Transverse colon (tissue), 4 donors: ENCODE measurements around the gene DOCK1. TPM values are rescaled to one million over a fixed set of nuclear protein-coding genes. Genes with fewer than 3 reads are reported as not detected.

Experiments used
- DNase-seq: peaks from one replicate; pipeline ENCODE4 v3.0.0-alpha.2; 2019
- H3K27ac ChIP-seq, 4 donors: fragments of 200-600 bp; sonication (generic); 2 replicates each; pipeline ENCODE4 v1.5.1; 2016 to 2018; ENCODE audit warnings: inconsistent platforms in 4 of 4
- H3K27me3 ChIP-seq: fragments of 200-600 bp; sonication (generic); 2 replicates; pipeline ENCODE4 v1.5.1; 2017; ENCODE audit warnings: inconsistent platforms
- H3K36me3 ChIP-seq, 4 donors: fragments of 200-600 bp; sonication (generic); 2 replicates each; pipeline ENCODE4 v1.5.1; 2017 to 2019; ENCODE audit warnings: inconsistent platforms in 4 of 4
- H3K4me1 ChIP-seq, 4 donors: fragments of 200-600 bp; sonication (generic); 2 replicates each; pipeline ENCODE4 v1.5.1; 2017 to 2020; ENCODE audit warnings: inconsistent platforms in 4 of 4
- H3K4me3 ChIP-seq, 4 donors: fragments of 200-600 bp; sonication (generic); 1 replicate in 1 of 4; 2 replicates in 3 of 4; pipeline versions ENCODE4 v1.5.1 to v1.6.1; 2017 to 2019; ENCODE audit warnings: inconsistent platforms in 4 of 4
- H3K9me3 ChIP-seq, 2 donors: fragments of 200-600 bp; sonication (generic); 2 replicates each; pipeline ENCODE4 v1.5.1; 2017 to 2019; ENCODE audit warnings: inconsistent platforms in 2 of 2
- CTCF ChIP-seq, 5 experiments: fragments of 200-600 bp in 3 of 5; fragments of 450-650 bp in 2 of 5; sonication (generic) in 3 of 5; IDR thresholded peaks; 1 replicate in 2 of 5; 2 replicates in 3 of 5; pipeline ENCODE4 v1.5.1; 2016 to 2017; ENCODE audit warnings: antibody characterized with exemption in 5 of 5, inconsistent platforms in 3 of 5, mild to moderate bottlenecking in 2 of 5, moderate library complexity in 1 of 5
- EP300 ChIP-seq: sonication (generic); formaldehyde crosslinking; IDR thresholded peaks from one replicate; pipeline ENCODE4 v1.6.1; 2017; ENCODE audit warnings: antibody characterized with exemption, low read depth
- POLR2A ChIP-seq: fragments of 450-650 bp; IDR thresholded peaks from one replicate; pipeline ENCODE4 v1.6.1; 2016; ENCODE audit warnings: antibody characterized with exemption, mild to moderate bottlenecking, moderate library complexity
- POLR2AphosphoS5 ChIP-seq, 3 donors: sonication (generic); formaldehyde crosslinking; IDR thresholded peaks; one replicate each; pipeline ENCODE4 v1.6.1; 2016; ENCODE audit warnings: antibody characterized with exemption in 3 of 3
- WGBS, 2 donors: methylation state at CpG; one replicate each; pipeline ENCODE4 v1.1.5; 2018; ENCODE audit warnings: low coverage in 1 of 2; 5-methylcytosine and 5-hydroxymethylcytosine counted together
- in situ Hi-C, 4 donors: fragments of 200-750 bp; cut with MboI; loops; one replicate each; pipeline versions ENCODE4 v1.15.0 to v1.15.1; 2017; ENCODE audit warnings: low sequenced_read_pairs in 3 of 4, low pct_ligation_motif_present in 1 of 4, low pct_unique_long_range_greater_than_20kb in 1 of 4
- intact Hi-C: fragments of 100-400 bp; cut with DNase I; formaldehyde crosslinking; loops from one replicate; pipeline ENCODE4 v1.15.1; 2023; ENCODE audit warnings: low total_unique reads
- total RNA-seq, 4 donors: library from RNA; depleted of rRNA; stranded (reverse); fragments of >200 nt; gene quantifications; one replicate each; pipeline ENCODE4 v1.1.0, GENCODE V29; 2016

DOCK1 gene
- total RNA-seq, 4 donors from 2014 or later = 75.1 to 200 (median 92.5) TPM

- DNase-seq = no peak
- Histone ChIP-seq H3K36me3 (no peaks in the 10 kb centered on the region), H3K27me3 (no peaks in the 10 kb centered on the region), H3K4me1 (no peaks in the 10 kb centered on the region), H3K4me3 (no peak overlapping the region), H3K27ac (no peak overlapping the region), H3K9me3 (peaks cover 0 to 4% of the 10 kb centered on the region in 2 donors)
- TF ChIP-seq POLR2AphosphoS5 (IDR thresholded peaks at IDR 0.05) (no peak), POLR2A (no peak), CTCF (IDR thresholded peaks at IDR 0.05) (no peak), EP300 (no peak)
- WGBS, 2 donors = 60 to 84% methylated on average over 5 to 7 of the region's 8 CpGs
- in situ Hi-C loops = no loop called here
- intact Hi-C loops = no loop called here
These were observed 554.7 kb downstream of the DOCK1 start for GRCh38 chr10:127459918-127460317.

DNA sequence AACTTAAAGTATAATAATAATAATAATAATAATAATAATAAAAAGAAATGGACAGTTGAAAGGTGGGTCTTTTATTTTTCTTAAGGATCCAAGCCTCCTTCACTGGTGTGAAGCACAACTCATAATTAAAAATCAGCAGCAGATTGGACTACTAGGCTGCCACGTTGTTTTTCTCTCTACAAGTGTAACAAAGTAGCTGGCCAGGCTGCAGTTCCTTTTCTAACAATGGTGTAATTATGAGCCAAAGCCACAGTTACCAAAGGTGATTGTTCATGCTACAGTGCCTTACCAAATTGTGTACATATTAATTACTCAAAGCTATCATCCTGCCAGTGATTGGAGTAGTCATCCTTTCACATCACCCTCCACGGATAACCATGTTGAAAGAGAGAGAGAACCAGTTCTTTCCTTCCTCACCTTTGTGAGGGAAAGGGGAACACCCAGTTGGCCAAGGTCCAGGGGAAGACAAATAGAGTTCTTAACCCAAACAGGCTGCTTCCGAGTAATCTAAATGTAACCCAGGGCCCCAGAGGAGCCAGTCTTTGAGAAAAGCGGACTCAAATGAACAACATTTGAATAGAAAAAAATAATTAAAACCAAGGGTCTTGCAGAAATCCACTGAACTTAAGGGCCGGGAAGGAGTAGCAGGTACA is 557.5 kb downstream of the DOCK1 start:
- intact Hi-C loops (no loop called here), in situ Hi-C loops (no loop called here)
- Histone ChIP-seq H3K27me3 (no peaks in the 10 kb centered on the region), H3K4me1 (no peaks in the 10 kb centered on the region), H3K9me3 (peaks cover 0 to 4% of the 10 kb centered on the region in 2 donors), H3K27ac (no peak overlapping the region), H3K4me3 (no peak overlapping the region), H3K36me3 (no peaks in the 10 kb centered on the region)
- WGBS, 2 donors = 58 to 60% methylated on average over 4 to 5 of the region's 5 CpGs
- TF ChIP-seq POLR2A = no peak
- no peak for TF ChIP-seq POLR2AphosphoS5 (IDR thresholded peaks at IDR 0.05)
- no peak for TF ChIP-seq CTCF (IDR thresholded peaks at IDR 0.05)
- TF ChIP-seq EP300 = no peak
- no peak for DNase-seq

DNA sequence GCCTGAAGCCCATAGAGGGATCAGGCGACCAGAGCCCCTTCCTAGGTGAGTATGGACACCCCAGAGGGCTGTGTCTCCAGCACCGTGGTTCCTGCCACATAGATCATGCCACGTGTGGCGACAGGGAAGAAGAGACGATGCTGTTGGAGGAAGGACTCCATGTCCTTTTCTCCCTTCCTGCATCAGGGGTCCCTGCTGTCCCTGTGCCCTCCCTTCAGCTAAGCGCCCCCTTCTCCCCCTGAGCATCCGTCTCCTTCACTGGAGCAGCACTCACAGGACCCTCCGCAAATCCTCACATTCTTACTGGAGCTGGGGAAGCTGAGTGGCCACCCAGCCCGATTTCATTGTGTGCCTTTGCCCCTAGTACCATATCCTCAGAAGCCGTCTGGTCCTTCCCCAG is 558.3 kb downstream of the DOCK1 start:
- peaks cover 0 to 4% of the 10 kb centered on the region in 2 donors for H3K9me3 ChIP-seq
- TF ChIP-seq POLR2A (no peak), EP300 (no peak), CTCF (IDR thresholded peaks at IDR 0.05) (no peak), POLR2AphosphoS5 (IDR thresholded peaks at IDR 0.05) (no peak)
- H3K4me3 ChIP-seq = no peak overlapping the region
- H3K4me1 ChIP-seq = no peaks in the 10 kb centered on the region
- intact Hi-C loops (no loop called here), in situ Hi-C loops (no loop called here)
- WGBS, 2 donors = 74 to 86% methylated on average over 8 to 10 of the region's 10 CpGs
- H3K27ac ChIP-seq = no peak overlapping the region
- no peak for DNase-seq
- no peaks in the 10 kb centered on the region for H3K36me3 ChIP-seq
- H3K27me3 ChIP-seq = no peaks in the 10 kb centered on the region

DNA sequence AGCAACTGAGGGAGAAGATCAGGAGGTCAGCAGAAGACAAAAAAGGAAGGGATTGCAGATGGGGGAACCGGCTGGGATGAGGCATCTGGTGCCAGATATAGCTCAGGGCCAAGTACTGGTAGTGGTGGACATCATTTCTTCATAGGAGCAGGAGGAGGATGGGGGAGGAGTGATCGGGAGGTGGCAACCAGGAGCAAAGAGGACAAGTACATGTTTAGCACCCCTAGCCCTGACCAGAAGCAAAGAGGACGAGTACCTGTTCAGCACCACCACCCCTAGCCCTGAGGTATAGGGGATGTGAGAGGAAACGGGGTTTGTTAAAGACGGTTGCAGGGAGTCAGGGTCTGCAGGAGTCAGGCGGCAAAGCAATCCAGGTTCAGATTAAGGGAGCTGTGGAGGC is 559.3 kb downstream of the DOCK1 start:
- no peak for DNase-seq
- H3K4me3 ChIP-seq = no peak overlapping the region
- H3K9me3 ChIP-seq = peaks cover 0 to 4% of the 10 kb centered on the region in 2 donors
- H3K27me3 ChIP-seq = no peaks in the 10 kb centered on the region
- no peak overlapping the region for H3K27ac ChIP-seq
- 86 to 88% methylated on average over 1 to 6 of the region's 6 CpGs for WGBS, 2 donors
- intact Hi-C loops = no loop called here
- no peaks in the 10 kb centered on the region for H3K4me1 ChIP-seq
- no peak for TF ChIP-seq EP300
- in situ Hi-C loops = no loop called here
- H3K36me3 ChIP-seq = no peaks in the 10 kb centered on the region

GRCh38 chr10:127467811-127468210 is 562.6 kb downstream of the DOCK1 start:
- Histone ChIP-seq H3K27me3 (no peaks in the 10 kb centered on the region), H3K36me3 (no peaks in the 10 kb centered on the region), H3K4me3 (no peak overlapping the region), H3K9me3 (no peaks in the 10 kb centered on the region), H3K4me1 (no peaks in the 10 kb centered on the region), H3K27ac (no peak overlapping the region)
- 87 to 90% methylated on average over 2 to 10 of the region's 10 CpGs for WGBS, 2 donors
- no peak for DNase-seq
- TF ChIP-seq CTCF (IDR thresholded peaks at IDR 0.05) (no peak), POLR2AphosphoS5 (IDR thresholded peaks at IDR 0.05) (no peak), POLR2A (no peak), EP300 (no peak)
- intact Hi-C loops = no loop called here
- in situ Hi-C loops = no loop called here
